ENCODE results near the gene CMC2. TPM values are rescaled to one million over a fixed set of nuclear protein-coding genes. Genes with fewer than 3 reads are reported as not detected.

The CMC2 gene
- total and polyA plus RNA-seq, 2 of the 8 experiments (the other 6 are each of a cell fraction or from before 2014, with no cell fraction given) = 66.6 to 116 TPM

DNA sequence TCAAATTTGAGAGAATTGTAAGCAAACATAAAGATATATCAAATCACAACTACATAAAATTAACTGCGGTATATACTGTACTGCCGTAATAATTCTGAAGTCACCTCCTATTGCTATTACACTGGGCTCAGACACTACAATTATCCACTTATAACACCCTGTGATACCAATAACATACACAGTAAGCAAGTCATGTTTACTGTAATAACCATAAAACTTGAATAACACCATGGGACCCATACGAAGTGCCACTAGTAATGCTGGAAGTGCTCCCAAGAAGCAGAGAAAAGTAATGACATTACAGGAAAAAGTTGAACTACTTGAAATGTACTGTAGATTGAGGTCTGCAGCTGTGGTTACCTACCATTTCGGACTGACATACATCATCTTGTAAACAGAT lies 24.0 kb downstream of the CMC2 start:
- FAIRE-seq = no peak
- Histone ChIP-seq H2BK5ac (ENCODE audit: low read depth, low read length) (no peak overlapping the region), H2BK12ac (ENCODE audit: low read depth, low read length) (no peak overlapping the region), H3K23me2 (ENCODE audit: low read depth, low read length) (no peaks in the 10 kb centered on the region), H3K27me3 (replicated peaks in 1 of 4; ENCODE audit: control insufficient read depth in 3 of 4, extremely low read depth in 1 of 4, insufficient read depth in 3 of 4, low read length in 3 of 4) (peaks cover 0 to 4% (median 0%) of the 10 kb centered on the region in 4 experiments; a peak in 3 of 7 replicates), H4K91ac (replicated peaks; ENCODE audit: insufficient read length, low read length) (no peak overlapping the region), H2BK120ac (replicated peaks; ENCODE audit: low read depth, low read length) (no peak overlapping the region), H2BK15ac (ENCODE audit: low read length) (no peak overlapping the region), H3K4me3 (ENCODE audit: extremely low read depth in 1 of 4, insufficient read depth in 2 of 4, low read depth in 3 of 4, low read length in 4 of 4) (no peak overlapping the region), H3K27ac (ENCODE audit: low read depth, low read length) (no peak overlapping the region), H3K18ac (ENCODE audit: extremely low read depth, low read length) (no peak overlapping the region), H2AK5ac (ENCODE audit: low read depth, low read length) (no peak overlapping the region), H3K56ac (replicated peaks; ENCODE audit: insufficient read length, low read depth, low read length) (no peak overlapping the region), H3K4me1 (replicated peaks in 1 of 4; ENCODE audit: control insufficient read depth in 3 of 4, insufficient read depth in 4 of 4, low read length in 3 of 4) (peaks cover 0 to 4% (median 1%) of the 10 kb centered on the region in 4 experiments; a peak in 5 of 7 replicates), H3K79me2 (ENCODE audit: control insufficient read depth in 1 of 2, insufficient read depth in 2 of 2, low read length in 2 of 2) (peaks cover 0 to 11% of the 10 kb centered on the region in 2 experiments; a peak in 2 of 4 replicates), H3K79me1 (ENCODE audit: low read depth, low read length) (peaks cover 2% of the 10 kb centered on the region), H4K8ac (ENCODE audit: extremely low read depth, insufficient read depth, low read length) (no peak overlapping the region), H3K4me2 (ENCODE audit: insufficient read depth in 1 of 2, low read depth in 2 of 2, low read length in 2 of 2) (no peak overlapping the region), H4K20me1 (replicated peaks in 1 of 2; ENCODE audit: control insufficient read depth in 1 of 2, insufficient read depth in 2 of 2, low read length in 2 of 2) (peaks cover 8 to 12% of the 10 kb centered on the region in 2 experiments), H3K4ac (replicated peaks; ENCODE audit: insufficient read length, low read depth, low read length) (no peak overlapping the region), H3K9ac (replicated peaks in 1 of 4; ENCODE audit: extremely low read depth in 1 of 4, low read depth in 3 of 4, low read length in 3 of 4) (no peak overlapping the region), H3K36me3 (ENCODE audit: control insufficient read depth in 2 of 4, insufficient read depth in 4 of 4, low read length in 3 of 4) (peaks cover 0 to 7% (median 3%) of the 10 kb centered on the region in 4 experiments; a peak in 2 of 8 replicates), H2AFZ (ENCODE audit: low read length) (no peak overlapping the region), H3K9me3 (ENCODE audit: insufficient read depth in 2 of 2, low read depth in 1 of 2, low read length in 1 of 2) (no peaks in the 10 kb centered on the region), H4K5ac (ENCODE audit: insufficient read length, low read depth, low read length) (no peak overlapping the region), H3K23ac (ENCODE audit: insufficient read length) (no peak overlapping the region), H2BK20ac (ENCODE audit: low read length) (no peak overlapping the region), H3K14ac (ENCODE audit: insufficient read length) (no peak overlapping the region)
- TF ChIP-seq CHD2 (IDR thresholded peaks at IDR 0.05; ENCODE audit: low read length) = no peak
- ChIA-PET CTCF (ENCODE audit: partially characterized antibody) (no interaction called here), POLR2A (ENCODE audit: partially characterized antibody) (no interaction called here)
- DNase-seq (ENCODE audit: low read depth in 1 of 2, low spot score in 2 of 2) = no peak
- WGBS, 2 experiments (ENCODE audit: extremely low coverage in 1 of 2, insufficient coverage in 1 of 2, insufficient read length in 1 of 2, insufficient replicate concordance in 2 of 2, low coverage in 1 of 2, low lambda C conversion rate in 2 of 2, missing lambda C conversion rate in 1 of 2) = 69% methylated on average over 4 of the region's 4 CpGs; no CpG with 5 or more reads in 1 of the 2 experiments
